ENCODE measurements around the gene KCNQ2.
A peak's percentile ranks its signal among the peaks of the same experiment; 100 is the strongest.

The KCNQ2 gene

GRCh38 chr20:63451821-63452220 is 20.6 kb downstream of the KCNQ2 start:
- no peak for DNase-seq

GRCh38 chr20:63449796-63450730 is 22.4 kb downstream of the KCNQ2 start:
- no peak for DNase-seq

- DNase-seq, result no peak
Observed at GRCh38 chr20:63449025-63449424, 23.4 kb downstream of the KCNQ2 start.

- DNase-seq, result no peak
Observed at GRCh38 chr20:63448031-63448430, 24.4 kb downstream of the KCNQ2 start.

- DNase-seq, result no peak
Observed at GRCh38 chr20:63447320-63447719, 25.1 kb downstream of the KCNQ2 start.

GRCh38 chr20:63446216-63447024 is 26.0 kb downstream of the KCNQ2 start:
- DNase-seq, result no peak

GRCh38 chr20:63445075-63445734 is 27.2 kb downstream of the KCNQ2 start:
- DNase-seq, result no peak

- DNase-seq, result no peak
Observed at GRCh38 chr20:63444548-63444947, 27.9 kb downstream of the KCNQ2 start.

- DNase-seq, result no peak
Observed at GRCh38 chr20:63443606-63444395, 28.7 kb downstream of the KCNQ2 start.

- no peak for DNase-seq
Observed at GRCh38 chr20:63442100-63442493, 30.4 kb downstream of the KCNQ2 start.

GRCh38 chr20:63441136-63442099 is 31.0 kb downstream of the KCNQ2 start:
- no peak for DNase-seq

- no peak for DNase-seq
Observed at GRCh38 chr20:63440366-63440955, 32.0 kb downstream of the KCNQ2 start.

GRCh38 chr20:63439866-63440265 is 32.6 kb downstream of the KCNQ2 start:
- no peak for DNase-seq

GRCh38 chr20:63438121-63438520 is 34.3 kb downstream of the KCNQ2 start:
- DNase-seq, result no peak

- no peak for DNase-seq
Observed at GRCh38 chr20:63435552-63435951, 36.9 kb downstream of the KCNQ2 start.

- DNase-seq, result peak; percentile 13
Observed at GRCh38 chr20:63434599-63435378, 37.7 kb downstream of the KCNQ2 start.

- no peak for DNase-seq
Observed at GRCh38 chr20:63433756-63434531, 38.5 kb downstream of the KCNQ2 start.

GRCh38 chr20:63433351-63433750 is 39.1 kb downstream of the KCNQ2 start:
- no peak for DNase-seq

Measured in NCI-H2029 (cell line).